RCC 7860 (cell line): ENCODE data around the gene ARHGAP19.
"Not testable (repeated sequence)": the region's sequence is repeated elsewhere in the genome, so short reads cannot be mapped to it uniquely, and the experiment has no call there.

Source experiments
- DNase-seq: peaks from one replicate; pipeline ENCODE4 v3.0.0-alpha.2; 2015; ENCODE audit warnings: low spot score
- FAIRE-seq: peaks from 2 replicates; lab custom pipeline; 2012; peaks lifted over from hg19 to GRCh38; lab: Jason Lieb, UNC

The ARHGAP19 gene

GRCh38 chr10:97280783-97281182 is 11.7 kb downstream of the ARHGAP19 start:
- FAIRE-seq = no peak
- no peak for DNase-seq

DNA sequence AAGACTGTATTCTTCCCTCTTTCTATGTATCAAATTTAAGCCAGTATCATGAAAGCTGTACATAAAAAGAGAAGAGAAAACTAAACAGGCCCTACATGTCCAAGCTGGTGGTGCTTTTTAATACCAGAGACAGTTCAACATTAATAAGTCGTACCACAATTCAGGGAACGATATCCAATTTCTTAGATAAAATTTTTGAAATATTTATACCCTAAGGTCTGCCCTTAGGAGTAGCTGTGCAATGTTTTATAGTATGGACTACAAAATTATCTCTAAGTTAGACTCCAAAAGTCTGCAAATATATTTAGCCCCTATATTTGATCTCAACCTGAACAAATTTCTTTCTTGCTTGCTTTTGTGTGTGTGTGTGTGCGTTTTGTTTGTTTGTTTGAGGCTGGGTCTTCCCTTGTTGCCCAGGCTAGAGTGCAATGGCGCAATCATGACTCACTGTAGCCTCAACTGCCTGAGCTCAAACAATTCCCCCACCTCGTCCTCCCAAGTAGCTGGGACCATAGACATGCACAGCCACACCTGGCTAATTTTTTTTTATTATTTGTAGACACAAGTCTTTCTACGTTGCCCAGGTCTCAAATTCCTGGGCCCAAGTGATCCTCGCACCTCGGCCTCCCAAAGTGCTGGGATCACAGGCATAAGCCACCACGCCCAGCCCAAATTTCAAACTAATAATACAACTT is 13.2 kb downstream of the ARHGAP19 start:
- FAIRE-seq (no peak), DNase-seq (no peak)

- peak; percentile 52 for FAIRE-seq
- peak; percentile 48 for DNase-seq
Measured at GRCh38 chr10:97278491-97278989, 13.9 kb downstream of the ARHGAP19 start.

GRCh38 chr10:97277551-97277950 is 14.9 kb downstream of the ARHGAP19 start:
- no peak for DNase-seq
- no peak for FAIRE-seq

GRCh38 chr10:97274828-97275227 is 17.6 kb downstream of the ARHGAP19 start:
- DNase-seq (no peak), FAIRE-seq (no peak)

- no peak for FAIRE-seq
- no peak for DNase-seq
Measured at GRCh38 chr10:97273700-97274099, 18.7 kb downstream of the ARHGAP19 start.

DNA sequence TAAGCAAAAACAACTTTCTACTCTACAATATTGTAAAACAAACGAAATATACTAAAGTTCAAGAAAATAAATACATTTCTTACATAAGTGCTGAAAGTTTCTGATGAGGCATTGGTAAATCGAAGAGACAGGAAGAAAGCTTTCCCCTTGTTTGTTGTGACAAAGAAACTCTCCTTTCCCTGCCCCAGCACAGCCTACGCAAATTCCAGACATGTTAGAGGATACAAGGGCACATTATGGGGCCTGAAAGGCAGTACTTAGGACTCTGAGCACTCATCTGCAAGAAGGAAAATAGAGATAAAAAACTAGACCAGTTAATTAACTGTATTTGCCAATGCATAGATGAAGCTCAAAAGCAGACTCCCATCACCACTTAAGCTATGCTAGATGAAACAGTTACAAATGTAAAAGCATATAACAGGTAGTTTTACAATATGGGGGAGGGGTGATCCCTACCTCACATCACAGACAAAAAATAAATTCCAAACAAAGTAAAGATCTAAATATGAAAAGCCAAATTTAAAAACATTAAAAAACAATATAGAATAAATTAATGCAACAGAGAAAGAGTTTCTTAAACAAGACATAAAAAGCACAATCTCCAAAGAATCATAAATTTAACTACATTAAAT is 21.8 kb downstream of the ARHGAP19 start:
- FAIRE-seq (no peak), DNase-seq (no peak)

GRCh38 chr10:97267671-97268070 is 24.8 kb downstream of the ARHGAP19 start:
- FAIRE-seq = no peak
- DNase-seq = no peak

DNA sequence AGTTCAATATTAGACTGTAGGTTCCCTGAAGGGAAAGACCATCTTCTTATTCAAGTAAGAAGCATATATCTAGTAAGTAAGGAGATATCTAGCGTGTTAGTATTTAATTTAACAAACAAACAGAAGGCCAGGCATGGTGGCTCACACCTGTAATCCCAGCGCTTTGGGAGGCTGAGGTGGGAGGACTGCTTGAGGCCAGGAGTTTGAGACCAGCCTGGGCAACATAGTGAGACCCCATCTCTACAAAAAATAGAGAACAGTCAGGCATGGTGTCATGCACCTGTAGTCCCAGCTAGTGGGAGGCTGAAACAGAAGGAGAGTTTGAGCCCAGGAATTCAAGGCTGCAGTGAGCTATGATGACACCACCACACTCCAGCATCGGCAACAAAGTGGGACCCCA is 27.3 kb downstream of the ARHGAP19 start:
- FAIRE-seq = not testable (repeated sequence)

DNA sequence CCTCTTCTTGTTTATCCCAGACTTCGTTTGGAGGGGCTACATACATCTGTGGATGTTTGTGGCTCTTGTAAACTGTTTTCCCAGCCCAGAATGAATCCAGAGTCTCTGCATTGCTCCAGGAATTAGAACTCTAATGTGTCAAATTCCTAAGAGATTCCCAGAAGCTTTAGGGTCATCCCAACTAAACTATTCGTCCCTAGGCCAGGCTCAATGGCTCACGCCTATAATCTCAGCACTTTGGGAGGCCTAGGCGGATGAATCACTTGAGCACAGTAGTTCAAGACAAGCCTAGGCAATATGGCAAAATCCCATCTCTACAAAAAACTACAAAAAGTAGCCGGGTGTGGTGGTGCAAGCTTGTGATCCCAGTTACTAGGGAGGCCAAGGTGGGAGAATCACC is 28.5 kb downstream of the ARHGAP19 start:
- FAIRE-seq = no peak

More for the DNA sequence above, 27.3 kb downstream of the ARHGAP19 start:
- not testable (repeated sequence) for DNase-seq

DNA sequence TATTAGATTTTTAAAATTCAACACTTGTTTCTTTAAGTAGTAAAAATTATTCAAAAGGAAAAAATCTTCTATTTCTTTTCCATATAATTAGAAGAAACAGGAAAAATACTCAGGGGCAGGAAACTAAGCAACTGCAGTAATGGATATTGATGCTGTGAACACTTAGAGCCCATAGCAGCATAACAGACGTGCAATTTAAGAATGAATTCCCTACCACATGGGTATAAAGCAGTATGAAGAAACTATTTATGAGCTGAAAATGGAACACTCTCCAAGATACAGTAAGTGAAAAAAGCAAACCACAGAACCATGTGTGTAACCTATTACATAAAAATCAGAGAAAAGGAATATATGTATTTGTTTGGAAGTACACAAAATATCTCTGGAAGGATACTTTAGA is 30.8 kb downstream of the ARHGAP19 start:
- DNase-seq (no peak), FAIRE-seq (no peak)

More for the DNA sequence above, 28.5 kb downstream of the ARHGAP19 start:
- no peak for DNase-seq

DNA sequence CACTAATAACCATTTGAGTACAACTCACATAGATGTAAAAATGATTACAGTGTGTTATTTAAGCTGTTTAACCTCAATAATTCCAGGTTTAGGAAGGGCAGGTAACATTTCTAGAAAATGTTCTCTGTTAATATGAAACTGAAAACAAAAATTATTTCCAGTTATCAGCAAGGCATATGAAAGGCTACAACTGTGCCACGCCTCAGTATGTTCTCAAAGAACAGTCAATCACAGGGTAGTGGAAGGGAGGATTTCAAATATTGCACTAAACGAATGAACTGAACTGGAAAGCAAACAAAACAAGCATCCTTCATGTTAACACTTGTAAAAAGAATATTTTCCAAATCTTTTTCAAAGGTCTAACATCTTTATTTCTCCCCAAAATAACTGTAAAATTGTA is 31.3 kb downstream of the ARHGAP19 start:
- no peak for DNase-seq
- FAIRE-seq = no peak

DNA sequence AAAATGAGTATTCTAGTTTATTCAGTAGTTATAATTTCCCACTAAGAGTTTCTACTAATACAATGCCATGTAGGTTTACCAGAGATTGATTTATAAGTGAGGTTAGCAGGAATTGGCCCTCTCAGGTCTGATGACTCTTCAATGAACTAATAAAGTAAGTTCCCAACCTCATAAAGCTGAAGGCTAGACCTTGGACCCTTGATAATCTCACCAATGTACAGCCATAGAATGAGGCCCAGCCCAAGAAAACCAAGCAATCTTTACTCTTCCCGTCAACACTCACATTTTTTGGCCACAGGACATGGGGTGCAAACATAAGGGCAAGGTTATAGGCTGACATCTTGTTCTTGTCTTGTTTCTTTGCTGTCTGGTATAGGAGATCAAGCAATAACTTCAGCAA is 33.3 kb downstream of the ARHGAP19 start:
- no peak for DNase-seq
- no peak for FAIRE-seq

GRCh38 chr10:97256356-97256755 is 36.1 kb downstream of the ARHGAP19 start:
- DNase-seq (no peak), FAIRE-seq (no peak)

GRCh38 chr10:97255512-97256293 is 36.7 kb downstream of the ARHGAP19 start:
- FAIRE-seq (no peak), DNase-seq (no peak)

DNA sequence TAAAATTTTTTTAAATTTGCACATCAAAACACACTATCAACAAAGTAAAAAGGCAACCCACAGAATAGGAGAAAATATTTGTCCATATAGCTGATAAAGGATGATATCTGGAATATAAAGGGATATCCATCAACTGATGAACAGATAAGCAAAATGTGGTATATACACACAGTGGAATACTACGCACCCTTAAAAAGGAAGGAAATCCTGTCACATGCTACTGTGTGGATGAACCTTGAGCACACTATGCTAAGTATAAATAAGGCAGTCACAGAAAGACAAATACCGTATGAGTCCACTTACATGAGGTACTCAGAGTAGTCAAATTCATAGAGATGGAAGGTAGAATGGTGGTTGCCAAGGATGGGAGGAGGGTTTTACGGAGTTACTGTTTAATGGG is 37.7 kb downstream of the ARHGAP19 start:
- no peak for FAIRE-seq
- no peak for DNase-seq

- FAIRE-seq (no peak), DNase-seq (no peak)
Measured at GRCh38 chr10:97250952-97251351, 41.5 kb downstream of the ARHGAP19 start.

DNA sequence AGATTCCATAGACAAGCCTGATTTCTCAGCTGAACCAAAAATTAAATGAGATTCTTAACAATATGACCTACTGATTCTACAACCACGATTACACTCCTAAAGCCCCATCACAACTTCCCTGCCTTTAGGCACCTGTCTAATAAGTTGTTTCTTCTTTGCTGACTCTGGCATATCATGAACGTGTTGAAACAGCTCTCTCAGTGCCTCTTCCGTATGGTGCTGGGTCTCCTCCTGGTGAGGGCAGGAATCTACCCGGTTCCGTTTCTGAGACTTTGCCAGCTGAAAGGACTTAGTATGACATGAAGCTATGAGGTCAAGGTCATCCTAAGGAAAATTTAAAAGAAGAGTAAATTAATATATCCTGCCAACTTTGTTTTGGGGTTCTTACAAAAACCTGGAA is 48.6 kb downstream of the ARHGAP19 start:
- FAIRE-seq (no peak), DNase-seq (no peak)

GRCh38 chr10:97238855-97239254 is 53.6 kb downstream of the ARHGAP19 start:
- FAIRE-seq = no peak

DNA sequence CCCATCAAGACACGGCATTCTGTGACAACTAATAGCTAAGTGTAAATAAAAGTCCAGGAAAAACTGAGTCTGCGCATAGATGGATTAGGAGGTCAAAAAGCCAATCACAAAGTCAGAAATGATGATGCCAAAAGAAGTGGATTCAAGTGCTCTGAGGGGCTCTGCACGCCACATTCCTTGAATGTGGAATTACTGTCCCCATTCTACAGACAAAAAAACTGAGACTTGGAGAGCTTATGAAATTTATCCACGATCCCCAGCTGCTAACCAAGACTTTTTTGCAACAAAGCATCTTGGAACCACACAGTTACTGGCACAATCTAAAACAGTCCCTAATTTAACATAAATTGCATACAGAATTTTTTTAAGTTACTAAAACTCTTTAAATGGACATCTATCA is 57.1 kb downstream of the ARHGAP19 start:
- FAIRE-seq = no peak
- no peak for DNase-seq

More at GRCh38 chr10:97238855-97239254, 53.6 kb downstream of the ARHGAP19 start:
- no peak for DNase-seq

DNA sequence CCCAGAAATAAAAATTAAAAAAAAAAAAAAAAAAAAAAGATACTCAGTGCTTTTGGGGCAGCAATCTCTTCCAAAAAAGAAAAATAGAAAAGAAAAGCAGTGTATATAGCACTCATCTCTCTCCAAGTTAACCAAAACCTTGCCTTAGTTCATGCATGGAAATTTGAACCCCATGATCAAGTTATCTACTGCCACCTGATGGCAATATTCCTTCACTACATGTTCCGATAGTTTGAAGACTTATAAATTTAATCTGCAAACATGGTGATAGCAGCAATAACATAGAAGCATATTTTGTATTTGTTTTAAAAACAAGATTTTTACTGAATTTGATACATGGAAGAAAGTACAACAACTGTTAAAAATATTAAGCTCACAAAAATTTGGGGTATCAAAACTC is 58.0 kb downstream of the ARHGAP19 start:
- DNase-seq = peak; percentile 32
- peak; percentile 73 for FAIRE-seq

- no peak for FAIRE-seq
- DNase-seq = no peak
Measured at GRCh38 chr10:97230146-97230545, 62.3 kb downstream of the ARHGAP19 start.
